Lower leg skin (tissue), 4 donors: ENCODE results near the gene WWOX. TPM values are rescaled to one million over a fixed set of nuclear protein-coding genes. Genes with fewer than 3 reads are reported as not detected.

Source experiments
- DNase-seq, 2 donors: peaks; one replicate each; pipeline ENCODE4 v3.0.0-alpha.2; 2019; ENCODE audit warnings: low spot score in 2 of 2
- H3K4me3 ChIP-seq: fragments of 200-600 bp; sonication (generic); 2 replicates; pipeline ENCODE4 v1.5.1; 2017; ENCODE audit warnings: mild to moderate bottlenecking, low read depth; ENCODE audit not compliant: poor library complexity, severe bottlenecking
- CTCF ChIP-seq, 3 donors: fragments of 450-650 bp; IDR thresholded peaks; one replicate each; pipeline ENCODE4 v1.5.1; 2016; ENCODE audit warnings: antibody characterized with exemption in 3 of 3, mild to moderate bottlenecking in 3 of 3, moderate library complexity in 2 of 3
- POLR2A ChIP-seq, 2 donors: fragments of 450-650 bp; IDR thresholded peaks; one replicate each; pipeline ENCODE4 v1.6.1; 2016 to 2017; ENCODE audit warnings: antibody characterized with exemption in 2 of 2, mild to moderate bottlenecking in 1 of 2, moderate library complexity in 1 of 2
- WGBS, 2 donors: methylation state at CpG; one replicate each; pipeline ENCODE4 v1.1.5; 2018; 5-methylcytosine and 5-hydroxymethylcytosine counted together
- intact Hi-C: fragments of 100-400 bp; cut with DNase I; formaldehyde crosslinking; loops from one replicate; pipeline ENCODE4 v1.15.0; 2023; ENCODE audit warnings: low total_unique reads
- total RNA-seq, 4 donors: library from RNA; depleted of rRNA; stranded (reverse); fragments of >200 nt; gene quantifications; one replicate each; pipeline ENCODE4 v1.1.0, GENCODE V29; 2016

WWOX gene
- total RNA-seq, 4 donors from 2014 or later, result 21.0 to 82.7 (median 36.1) TPM

- TF ChIP-seq CTCF (IDR thresholded peaks at IDR 0.05) (no peak), POLR2A (IDR thresholded peaks at IDR 0.05) (no peak)
- intact Hi-C loops, result no loop called here
- no peak for DNase-seq
- 83 to 91% methylated on average over 8 of the region's 8 CpGs for WGBS, 2 donors
- no peak overlapping the region for H3K4me3 ChIP-seq
These were observed 551.1 kb downstream of the WWOX start for GRCh38 chr16:78650339-78651074.

GRCh38 chr16:78654929-78655328 lies 555.5 kb downstream of the WWOX start:
- DNase-seq, result no peak
- TF ChIP-seq CTCF (IDR thresholded peaks at IDR 0.05), result no peak
- no peak for TF ChIP-seq POLR2A (IDR thresholded peaks at IDR 0.05)
- intact Hi-C loops, result no loop called here
- WGBS, 2 donors, result 81 to 82% methylated on average over 8 of the region's 8 CpGs
- H3K4me3 ChIP-seq, result no peak overlapping the region

DNA sequence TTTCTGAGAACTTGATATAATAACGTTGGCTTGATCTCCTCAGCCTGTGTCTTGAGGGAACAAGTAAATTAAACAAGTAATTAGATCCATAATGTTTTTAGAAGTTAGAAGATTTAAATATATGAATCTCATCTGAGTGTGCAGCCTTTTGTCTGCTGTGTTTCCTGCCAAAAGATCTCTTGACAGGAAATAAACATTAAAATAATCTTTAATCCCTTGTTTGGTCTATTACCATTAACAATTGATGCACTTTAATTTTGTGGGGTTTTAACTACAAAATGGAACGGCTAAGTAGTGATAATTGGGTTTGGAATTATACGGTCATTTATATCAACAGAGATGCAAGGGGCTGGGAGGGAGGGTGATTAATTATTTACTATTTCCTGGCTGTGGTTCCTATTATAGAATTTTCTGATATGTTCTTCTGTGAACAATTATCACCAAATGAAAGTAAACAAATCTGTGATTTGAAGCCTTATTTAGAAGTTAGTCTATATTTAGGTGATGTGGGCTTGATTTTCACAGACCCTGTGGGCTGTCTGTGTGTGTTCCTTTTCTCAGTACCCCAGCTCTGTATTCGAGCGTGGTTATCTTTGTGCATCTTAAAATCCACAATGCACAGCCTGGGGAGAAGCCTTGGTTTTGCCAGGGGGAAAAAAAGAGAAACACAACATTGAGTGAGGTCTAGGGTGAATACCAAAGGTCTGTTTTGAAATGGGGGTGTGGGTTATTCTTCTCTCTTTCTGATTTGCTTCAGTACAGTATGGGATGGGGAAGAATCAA lies 556.1 kb downstream of the WWOX start:
- no peak for DNase-seq
- intact Hi-C loops, result no loop called here
- TF ChIP-seq POLR2A (IDR thresholded peaks at IDR 0.05), result no peak
- no peak for TF ChIP-seq CTCF (IDR thresholded peaks at IDR 0.05)
- no peak overlapping the region for H3K4me3 ChIP-seq
- 55 to 65% methylated on average over 5 of the region's 5 CpGs for WGBS, 2 donors

DNA sequence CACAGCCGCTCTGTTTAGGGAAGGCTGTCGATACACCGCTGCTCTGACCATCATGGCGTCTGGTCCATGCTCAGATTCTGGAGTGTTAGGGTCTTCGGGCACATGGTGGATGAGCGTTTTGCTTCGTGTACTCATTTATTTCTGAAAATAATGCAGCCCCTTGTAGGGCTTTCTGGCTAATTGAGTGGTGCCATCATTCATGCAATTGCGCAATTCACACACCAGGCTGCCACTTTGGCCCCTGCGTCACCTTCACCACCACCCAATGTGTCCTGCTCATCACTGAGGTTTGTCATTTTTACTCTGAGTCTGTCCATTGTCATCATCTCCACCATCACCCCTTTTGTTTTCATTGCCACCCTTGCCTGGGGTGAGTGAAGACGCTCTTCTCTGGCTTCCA lies 557.4 kb downstream of the WWOX start:
- DNase-seq, result peak in 1 of 2 donors; percentile 49
- WGBS, 2 donors, result 87 to 92% methylated on average over 10 of the region's 10 CpGs
- TF ChIP-seq POLR2A (IDR thresholded peaks at IDR 0.05) (no peak), CTCF (IDR thresholded peaks at IDR 0.05) (no peak)
- H3K4me3 ChIP-seq, result no peak overlapping the region
- intact Hi-C loops, result no loop called here

GRCh38 chr16:78659216-78659615 lies 559.8 kb downstream of the WWOX start:
- intact Hi-C loops, result no loop called here
- peak in 1 of 2 donors; percentile 74 for DNase-seq
- TF ChIP-seq POLR2A (IDR thresholded peaks at IDR 0.05) (no peak), CTCF (IDR thresholded peaks at IDR 0.05) (no peak)
- no peak overlapping the region for H3K4me3 ChIP-seq
- WGBS, 2 donors, result 47 to 48% methylated on average over 9 of the region's 9 CpGs
